Upper lobe of left lung (tissue), 4 donors: ENCODE results near the gene INPP5J.

ENCODE experiments used
- EP300 ChIP-seq, 4 donors: sonication (generic); formaldehyde crosslinking; IDR thresholded peaks; one replicate each; pipeline ENCODE4 v1.5.1; 2017; ENCODE audit warnings: antibody characterized with exemption in 4 of 4, control low read depth in 2 of 4
- TF ChIP-seq, protein P1 (sequence below), 6 experiments: fragments of 450-650 bp in 4 of 6; fragments of 200-600 bp in 2 of 6; sonication (generic) in 2 of 6; IDR thresholded peaks; one replicate each; pipeline ENCODE4 v1.5.1; 2016 to 2019; ENCODE audit warnings: antibody characterized with exemption in 6 of 6

DNA sequence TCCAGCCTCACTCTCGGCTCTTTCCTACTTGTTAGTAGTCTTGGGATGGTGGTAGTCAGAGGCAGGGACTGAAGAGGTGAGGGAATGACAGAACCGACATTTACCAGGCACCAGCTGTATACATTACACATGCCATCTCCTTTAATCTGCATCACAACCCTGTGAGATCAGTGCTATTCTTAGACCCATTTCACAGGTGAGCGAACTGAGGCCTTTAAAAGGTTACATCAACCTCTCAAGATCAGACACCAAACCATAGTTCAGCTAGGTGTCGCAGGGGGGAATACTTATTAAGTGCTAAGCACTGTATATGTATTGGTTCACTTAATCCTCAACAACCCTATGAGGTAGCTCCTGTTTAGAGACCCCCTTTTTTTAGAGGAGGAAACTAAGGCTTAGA is 11.9 kb downstream of the INPP5J start:
- TF ChIP-seq, protein P1, sequence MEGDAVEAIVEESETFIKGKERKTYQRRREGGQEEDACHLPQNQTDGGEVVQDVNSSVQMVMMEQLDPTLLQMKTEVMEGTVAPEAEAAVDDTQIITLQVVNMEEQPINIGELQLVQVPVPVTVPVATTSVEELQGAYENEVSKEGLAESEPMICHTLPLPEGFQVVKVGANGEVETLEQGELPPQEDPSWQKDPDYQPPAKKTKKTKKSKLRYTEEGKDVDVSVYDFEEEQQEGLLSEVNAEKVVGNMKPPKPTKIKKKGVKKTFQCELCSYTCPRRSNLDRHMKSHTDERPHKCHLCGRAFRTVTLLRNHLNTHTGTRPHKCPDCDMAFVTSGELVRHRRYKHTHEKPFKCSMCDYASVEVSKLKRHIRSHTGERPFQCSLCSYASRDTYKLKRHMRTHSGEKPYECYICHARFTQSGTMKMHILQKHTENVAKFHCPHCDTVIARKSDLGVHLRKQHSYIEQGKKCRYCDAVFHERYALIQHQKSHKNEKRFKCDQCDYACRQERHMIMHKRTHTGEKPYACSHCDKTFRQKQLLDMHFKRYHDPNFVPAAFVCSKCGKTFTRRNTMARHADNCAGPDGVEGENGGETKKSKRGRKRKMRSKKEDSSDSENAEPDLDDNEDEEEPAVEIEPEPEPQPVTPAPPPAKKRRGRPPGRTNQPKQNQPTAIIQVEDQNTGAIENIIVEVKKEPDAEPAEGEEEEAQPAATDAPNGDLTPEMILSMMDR (IDR thresholded peaks at IDR 0.05), result no peak
- TF ChIP-seq EP300 (IDR thresholded peaks at IDR 0.05), result no peak
